HG02884 (cell line): ENCODE measurements around the gene CTXN3.
"Not testable (repeated sequence)": the region's sequence is repeated elsewhere in the genome, so short reads cannot be mapped to it uniquely, and the experiment has no call there.

Experiments
- ATAC-seq: cut with Tn5 transposase; IDR thresholded peaks from one replicate; pipeline ENCODE4 v1.9.1; 2021; ENCODE audit warnings: mild to moderate bottlenecking, moderate library complexity; ENCODE audit not compliant: unreplicated experiment

CTXN3 gene

GRCh38 chr5:127650022-127650421 lies 1.1 kb downstream of the CTXN3 start:
- ATAC-seq = no peak

- no peak for ATAC-seq
These were observed 1.8 kb downstream of the CTXN3 start for GRCh38 chr5:127650649-127651048.

- no peak for ATAC-seq
These were observed 4.2 kb downstream of the CTXN3 start for GRCh38 chr5:127652952-127653611.

- no peak for ATAC-seq
These were observed 7.9 kb downstream of the CTXN3 start for GRCh38 chr5:127656825-127657224.

GRCh38 chr5:127660047-127660733 lies 11.3 kb downstream of the CTXN3 start:
- ATAC-seq = no peak

GRCh38 chr5:127664093-127664492 lies 15.2 kb downstream of the CTXN3 start:
- no peak for ATAC-seq

- ATAC-seq = no peak
These were observed 16.8 kb downstream of the CTXN3 start for GRCh38 chr5:127665641-127666040.

- no peak for ATAC-seq
These were observed 17.3 kb downstream of the CTXN3 start for GRCh38 chr5:127666043-127666716.

GRCh38 chr5:127667926-127668325 lies 19.0 kb downstream of the CTXN3 start:
- no peak for ATAC-seq

GRCh38 chr5:127671218-127671617 lies 22.3 kb downstream of the CTXN3 start:
- ATAC-seq = no peak

- no peak for ATAC-seq
These were observed 24.4 kb downstream of the CTXN3 start for GRCh38 chr5:127673117-127673800.

GRCh38 chr5:127676951-127677350 lies 28.1 kb downstream of the CTXN3 start:
- not testable (repeated sequence) for ATAC-seq

GRCh38 chr5:127679691-127680330 lies 30.9 kb downstream of the CTXN3 start:
- not testable (repeated sequence) for ATAC-seq

- no peak for ATAC-seq
These were observed 31.7 kb downstream of the CTXN3 start for GRCh38 chr5:127680595-127680994.

GRCh38 chr5:127683008-127683407 lies 34.1 kb downstream of the CTXN3 start:
- ATAC-seq = no peak

- no peak for ATAC-seq
These were observed 36.0 kb downstream of the CTXN3 start for GRCh38 chr5:127684726-127685467.

- ATAC-seq = no peak
These were observed 36.8 kb downstream of the CTXN3 start for GRCh38 chr5:127685662-127686061.

GRCh38 chr5:127686424-127686823 lies 37.5 kb downstream of the CTXN3 start:
- ATAC-seq = no peak

- no peak for ATAC-seq
These were observed 45.8 kb downstream of the CTXN3 start for GRCh38 chr5:127694518-127695171.

- no peak for ATAC-seq
These were observed 46.5 kb downstream of the CTXN3 start for GRCh38 chr5:127695346-127695745.
